H9 (cell line): ENCODE measurements around the gene SLC24A3. TPM values are rescaled to one million over a fixed set of nuclear protein-coding genes. Genes with fewer than 3 reads are reported as not detected.

ENCODE experiments used
- DNase-seq: peaks from one replicate; pipeline ENCODE4 v3.0.0-alpha.2; 2017
- H2AFZ ChIP-seq: one replicate; pipeline ENCODE4 v1.6.1; 2013; ENCODE audit warnings: mild to moderate bottlenecking, low read length, control low read depth, moderate library complexity
- H2AK5ac ChIP-seq: 2 replicates; pipeline ENCODE4 v1.6.1; 2013; ENCODE audit warnings: low read length, control low read depth, mixed read lengths; ENCODE audit not compliant: insufficient read length
- H2BK120ac ChIP-seq: one replicate; pipeline ENCODE4 v1.6.1; 2013; ENCODE audit warnings: low read depth, mild to moderate bottlenecking, low read length, control low read depth, inconsistent platforms; ENCODE audit not compliant: poor library complexity, severe bottlenecking
- H2BK12ac ChIP-seq: 2 replicates; pipeline ENCODE4 v1.6.1; 2013; ENCODE audit warnings: low read length, control low read depth, mixed read lengths, low read depth; ENCODE audit not compliant: insufficient read length
- H2BK15ac ChIP-seq: 2 replicates; pipeline ENCODE4 v1.6.1; 2013; ENCODE audit warnings: low read depth, low read length, control low read depth
- H2BK20ac ChIP-seq: one replicate; pipeline ENCODE4 v1.6.1; 2013; ENCODE audit warnings: low read depth, mild to moderate bottlenecking, low read length, control low read depth, inconsistent platforms; ENCODE audit not compliant: poor library complexity, severe bottlenecking
- H2BK5ac ChIP-seq: 2 replicates; pipeline ENCODE4 v1.6.1; 2013; ENCODE audit warnings: low read length, control low read depth, mixed read lengths; ENCODE audit not compliant: insufficient read length
- H3K14ac ChIP-seq: 2 replicates; pipeline ENCODE4 v1.6.1; 2013; ENCODE audit warnings: low read length, control low read depth; ENCODE audit not compliant: insufficient read depth
- H3K18ac ChIP-seq: 2 replicates; pipeline ENCODE4 v1.6.1; 2013; ENCODE audit warnings: low read depth, mild to moderate bottlenecking, mixed read lengths, low read length, control low read depth; ENCODE audit not compliant: insufficient read length
- H3K23ac ChIP-seq: 2 replicates; pipeline ENCODE4 v1.6.1; 2013; ENCODE audit warnings: low read length, control low read depth, mixed read lengths, low read depth; ENCODE audit not compliant: insufficient read length
- H3K23me2 ChIP-seq: 2 replicates; pipeline ENCODE4 v1.6.1; 2013; ENCODE audit warnings: low read depth, mild to moderate bottlenecking, mixed read lengths, low read length, control low read depth; ENCODE audit not compliant: insufficient read length, poor library complexity, severe bottlenecking
- H3K27ac ChIP-seq: 2 replicates; pipeline ENCODE4 v1.5.1; 2013; ENCODE audit warnings: low read length, control low read depth, mixed read lengths, low read depth; ENCODE audit not compliant: insufficient read length
- H3K27me3 ChIP-seq: 2 replicates; pipeline ENCODE4 v1.6.1; 2013; ENCODE audit warnings: low read length, control low read depth, inconsistent platforms; ENCODE audit not compliant: insufficient read depth
- H3K4ac ChIP-seq: 2 replicates; pipeline ENCODE4 v1.6.1; 2013; ENCODE audit warnings: low read depth, mild to moderate bottlenecking, control low read depth, inconsistent platforms, low read length, moderate library complexity
- H3K4me1 ChIP-seq: 2 replicates; pipeline ENCODE4 v1.6.1; 2013; ENCODE audit warnings: low read length, control low read depth, inconsistent platforms; ENCODE audit not compliant: insufficient read depth
- H3K4me2 ChIP-seq: 2 replicates; pipeline ENCODE4 v1.6.1; 2013; ENCODE audit warnings: low read length, control low read depth, mixed read lengths; ENCODE audit not compliant: insufficient read length, insufficient read depth
- H3K56ac ChIP-seq: 2 replicates; pipeline ENCODE4 v1.6.1; 2013; ENCODE audit warnings: low read depth, mild to moderate bottlenecking, mixed read lengths, low read length, control low read depth; ENCODE audit not compliant: insufficient read length
- H3K79me1 ChIP-seq: 2 replicates; pipeline ENCODE4 v1.6.1; 2013; ENCODE audit warnings: low read depth, mild to moderate bottlenecking, moderate library complexity, low read length, control low read depth, inconsistent platforms; ENCODE audit not compliant: insufficient read depth, poor library complexity, severe bottlenecking
- H3K79me2 ChIP-seq: 2 replicates; pipeline ENCODE4 v1.6.1; 2013; ENCODE audit warnings: low read length, control low read depth, inconsistent platforms; ENCODE audit not compliant: insufficient read depth
- H3K9ac ChIP-seq: 2 replicates; pipeline ENCODE4 v1.6.1; 2013; ENCODE audit warnings: low read length, control low read depth, mixed read lengths; ENCODE audit not compliant: insufficient read length; ENCODE audit errors: extremely low read depth
- H3K9me3 ChIP-seq: one replicate; pipeline ENCODE4 v1.6.1; 2013; ENCODE audit warnings: low read depth, low read length, inconsistent platforms; ENCODE audit not compliant: control insufficient read depth
- H3T11ph ChIP-seq: one replicate; pipeline ENCODE4 v1.6.1; 2013; ENCODE audit warnings: mild to moderate bottlenecking, low read length, control low read depth, inconsistent platforms
- H4K20me1 ChIP-seq: one replicate; pipeline ENCODE4 v1.6.1; 2013; ENCODE audit not compliant: control insufficient read depth, insufficient read length, insufficient read depth
- H4K5ac ChIP-seq: 2 replicates; pipeline ENCODE4 v1.6.1; 2013; ENCODE audit warnings: low read depth, mild to moderate bottlenecking, mixed read lengths, low read length, control low read depth; ENCODE audit not compliant: insufficient read length
- H4K8ac ChIP-seq: replicated peaks from 2 replicates; pipeline ENCODE4 v1.6.1; 2013; ENCODE audit warnings: low read length, control low read depth, mixed read lengths, low read depth; ENCODE audit not compliant: insufficient read length
- H4K91ac ChIP-seq: 2 replicates; pipeline ENCODE4 v1.6.1; 2013; ENCODE audit warnings: low read depth, mild to moderate bottlenecking, moderate library complexity, mixed read lengths, low read length, control low read depth; ENCODE audit not compliant: insufficient read length
- H3K27ac Mint-ChIP-seq, 3 experiments: 2 replicates in 2 of 3; 3 replicates in 1 of 3; pipeline ENCODE4 v1.8.0; 2020 to 2021; ENCODE audit warnings: mixed read lengths in 3 of 3, mild to moderate bottlenecking in 1 of 3, moderate library complexity in 1 of 3
- H3K27me3 Mint-ChIP-seq: 2 replicates; pipeline ENCODE4 v1.8.0; 2021; ENCODE audit warnings: low read depth, mild to moderate bottlenecking, moderate library complexity, mixed read lengths
- H3K36me3 Mint-ChIP-seq, 3 experiments: 2 replicates in 2 of 3; 3 replicates in 1 of 3; pipeline ENCODE4 v1.8.0; 2020 to 2021; ENCODE audit warnings: low read depth in 3 of 3, mixed read lengths in 3 of 3; ENCODE audit not compliant: insufficient read depth in 1 of 3
- H3K4me1 Mint-ChIP-seq, 2 experiments: 2 replicates each; pipeline ENCODE4 v1.8.0; 2020; ENCODE audit warnings: mixed read lengths in 2 of 2
- H3K4me3 Mint-ChIP-seq, 2 experiments: 2 replicates in 1 of 2; 3 replicates in 1 of 2; pipeline ENCODE4 v1.8.0; 2020 to 2021; ENCODE audit warnings: mild to moderate bottlenecking in 2 of 2, mixed read lengths in 2 of 2, moderate library complexity in 1 of 2
- H3K9me3 Mint-ChIP-seq, 2 experiments: 2 replicates in 1 of 2; 3 replicates in 1 of 2; pipeline ENCODE4 v1.8.0; 2020; ENCODE audit warnings: mild to moderate bottlenecking in 2 of 2, mixed read lengths in 2 of 2, moderate library complexity in 1 of 2
- CTCF ChIP-seq: fragments of 200-600 bp; sonication (generic); conservative IDR thresholded peaks from 3 replicates; pipeline ENCODE4 v1.8.0; 2021; ENCODE audit warnings: antibody characterized with exemption, mild to moderate bottlenecking
- WGBS: extraction: QIAGEN DNeasy Blood & Tissue Kit; methylation state at CpG from one replicate; pipeline ENCODE4 v1.1.7; 2013; ENCODE audit warnings: missing lambda C conversion rate, low lambda C conversion rate, mixed read lengths; ENCODE audit not compliant: insufficient read length; ENCODE audit errors: extremely low coverage; 5-methylcytosine and 5-hydroxymethylcytosine counted together
- total RNA-seq: library from RNA; stranded (reverse); gene quantifications from 2 replicates; pipeline ENCODE4 v1.2.1, GENCODE V29; 2021

Gene SLC24A3
- total RNA-seq, 1 experiment from 2014 or later, result 0.83 TPM

DNA sequence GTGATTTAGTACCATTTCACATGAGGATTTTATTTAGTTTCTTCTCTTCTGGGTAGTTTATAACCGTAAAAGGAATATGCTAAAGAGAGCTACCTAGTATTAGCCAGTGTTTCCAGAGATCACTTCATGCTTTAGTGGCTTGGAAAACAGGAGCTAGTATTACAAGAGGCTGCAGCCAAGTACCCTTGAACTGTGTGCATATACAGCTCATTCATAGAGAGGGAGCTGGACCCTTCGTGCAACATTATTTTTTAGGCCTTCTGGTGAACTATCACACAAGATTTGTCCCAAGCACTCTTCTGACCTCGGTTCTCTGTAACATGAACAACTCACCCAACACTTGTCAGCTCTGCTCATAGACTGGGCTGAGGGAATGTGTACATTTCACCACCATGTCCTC lies 470.7 kb downstream of the SLC24A3 start:
- no peak overlapping the region for H3K27ac Mint-ChIP-seq

More for the DNA sequence above, 470.7 kb downstream of the SLC24A3 start:
- Histone ChIP-seq H2BK120ac (no peak overlapping the region), H4K91ac (no peak overlapping the region), H3K79me1 (no peaks in the 10 kb centered on the region), H3K4me1 (no peaks in the 10 kb centered on the region), H2BK5ac (no peak overlapping the region), H3K56ac (no peak overlapping the region), H3K14ac (no peak overlapping the region), H3K79me2 (no peaks in the 10 kb centered on the region), H4K5ac (no peak overlapping the region), H3K4me2 (no peak overlapping the region), H3K23ac (no peak overlapping the region), H3K27me3 (no peaks in the 10 kb centered on the region), H2AFZ (no peak overlapping the region), H2AK5ac (no peak overlapping the region), H2BK15ac (no peak overlapping the region), H2BK20ac (no peak overlapping the region), H2BK12ac (no peak overlapping the region), H3K9ac (no peak overlapping the region), H4K8ac (no peak overlapping the region), H3K18ac (no peak overlapping the region), H3K9me3 (peaks cover 8% of the 10 kb centered on the region), H3K23me2 (no peaks in the 10 kb centered on the region), H3T11ph (no peak overlapping the region), H4K20me1 (no peaks in the 10 kb centered on the region), H3K27ac (no peak overlapping the region), H3K4ac (no peak overlapping the region)
- Mint-ChIP-seq H3K4me1 (peaks cover 0 to 4% of the 10 kb centered on the region in 2 experiments; a peak in 1 of 4 replicates), H3K36me3 (peaks cover 9 to 23% (median 16%) of the 10 kb centered on the region in 3 experiments), H3K4me3 (no peak overlapping the region), H3K9me3 (peaks cover 17 to 24% of the 10 kb centered on the region in 2 experiments), H3K27me3 (peaks cover 4% of the 10 kb centered on the region)
- TF ChIP-seq CTCF, result no peak
- WGBS, result no CpG with 5 or more reads among the region's 3 CpGs
- no peak for DNase-seq
